Large intestine (tissue), 3 donors: ENCODE results near the gene SPIN2A. TPM values are rescaled to one million over a fixed set of nuclear protein-coding genes. Genes with fewer than 3 reads are reported as not detected.
"Not testable (repeated sequence)": the region's sequence is repeated elsewhere in the genome, so short reads cannot be mapped to it uniquely, and the experiment has no call there.

Experiments
- DNase-seq, 2 donors: peaks; one replicate each; pipeline versions ENCODE4 v3.0.0 to v3.0.0-alpha.2; 2013
- H3K27ac ChIP-seq: one replicate; pipeline ENCODE4 v1.5.1; 2013; ENCODE audit warnings: low read length
- H3K27me3 ChIP-seq: 2 replicates; pipeline ENCODE4 v1.6.1; 2013; ENCODE audit warnings: low read length; ENCODE audit not compliant: control insufficient read depth, insufficient read depth
- H3K36me3 ChIP-seq: 2 replicates; pipeline ENCODE4 v1.6.1; 2013; ENCODE audit warnings: low read length; ENCODE audit not compliant: control insufficient read depth, insufficient read depth
- H3K4me1 ChIP-seq: one replicate; pipeline ENCODE4 v1.6.1; 2013; ENCODE audit warnings: low read length; ENCODE audit not compliant: control insufficient read depth, insufficient read depth
- H3K4me3 ChIP-seq: one replicate; pipeline ENCODE4 v1.5.1; 2013; ENCODE audit warnings: low read length
- H3K9me3 ChIP-seq: one replicate; pipeline ENCODE4 v1.6.1; 2013; ENCODE audit warnings: mild to moderate bottlenecking, low read depth, low read length, moderate library complexity; ENCODE audit not compliant: control insufficient read depth
- WGBS: methylation state at CpG from one replicate; pipeline ENCODE4 v1.1.5; 2013; ENCODE audit warnings: low lambda C conversion rate; ENCODE audit not compliant: insufficient coverage; 5-methylcytosine and 5-hydroxymethylcytosine counted together
- polyA plus RNA-seq: library from polyadenylated mRNA; unstranded; fragments of 120-200 nt; gene quantifications from one replicate; pipeline ENCODE4 v1.2.1, GENCODE V29; 2013

Gene SPIN2A
- polyA plus RNA-seq, 1 donor, result 2.1 TPM

DNA sequence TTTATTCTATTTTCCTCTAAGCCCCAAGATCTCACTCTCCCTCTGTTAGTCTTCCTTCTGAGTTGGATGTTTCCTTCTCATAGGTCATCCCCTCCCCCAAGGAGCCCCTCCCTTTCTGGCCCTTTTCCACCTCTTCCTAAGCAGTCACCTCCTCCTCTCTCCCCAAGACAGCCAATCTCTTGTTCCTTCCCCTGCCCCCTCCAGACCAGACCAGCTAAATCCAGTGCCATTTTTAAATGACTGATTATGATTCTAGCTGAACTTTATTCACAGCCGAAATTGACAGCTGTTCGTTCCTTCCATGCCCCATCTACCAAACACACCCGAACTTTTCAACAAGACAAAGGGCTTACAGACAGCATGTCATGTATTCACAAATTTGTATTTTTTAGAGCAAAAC, 1.9 kb downstream of the SPIN2A start:
- WGBS, result no CpG with 5 or more reads among the region's 3 CpGs
- H3K36me3 ChIP-seq, result no peaks in the 10 kb centered on the region

GRCh38 chrX:57134702-57135101, 2.5 kb downstream of the SPIN2A start:
- WGBS, result no CpG with 5 or more reads among the region's 3 CpGs
- no peaks in the 10 kb centered on the region for H3K36me3 ChIP-seq
- H3K4me3 ChIP-seq, result no peak overlapping the region
- no peak overlapping the region for H3K27ac ChIP-seq
- no peaks in the 10 kb centered on the region for H3K9me3 ChIP-seq
- H3K27me3 ChIP-seq, result no peaks in the 10 kb centered on the region
- no peaks in the 10 kb centered on the region for H3K4me1 ChIP-seq
- DNase-seq, result no peak

More for the DNA sequence above, 1.9 kb downstream of the SPIN2A start:
- H3K4me1 ChIP-seq, result no peaks in the 10 kb centered on the region
- no peak for DNase-seq
- H3K4me3 ChIP-seq, result no peak overlapping the region
- no peak overlapping the region for H3K27ac ChIP-seq
- H3K9me3 ChIP-seq, result no peaks in the 10 kb centered on the region
- H3K27me3 ChIP-seq, result no peaks in the 10 kb centered on the region

- no peak for DNase-seq
- Histone ChIP-seq H3K4me3 (no peak overlapping the region), H3K27ac (no peak overlapping the region), H3K4me1 (no peaks in the 10 kb centered on the region), H3K9me3 (no peaks in the 10 kb centered on the region), H3K36me3 (no peaks in the 10 kb centered on the region), H3K27me3 (no peaks in the 10 kb centered on the region)
- WGBS, result no CpG with 5 or more reads among the region's 4 CpGs
Observed at GRCh38 chrX:57133706-57134105, 3.5 kb downstream of the SPIN2A start.

DNA sequence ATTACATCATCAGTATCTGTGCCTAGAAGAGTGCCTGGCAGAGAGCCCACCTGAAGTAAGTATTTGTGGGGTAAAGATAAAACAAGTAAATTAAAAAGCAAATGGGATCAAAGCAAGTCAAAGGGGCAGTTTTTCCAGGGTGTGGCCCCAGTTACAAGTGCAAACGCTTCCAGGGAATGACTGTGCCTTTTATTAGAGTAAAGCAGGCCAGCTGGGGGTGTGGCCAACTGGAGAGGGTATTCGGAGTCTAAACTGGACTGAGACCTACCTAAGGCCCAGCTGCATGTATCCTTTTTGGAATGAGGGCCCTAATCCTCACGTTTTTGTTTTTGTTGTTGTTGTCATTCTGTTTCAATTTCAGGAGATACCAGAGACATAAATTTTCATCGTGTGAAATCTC, 3.9 kb downstream of the SPIN2A start:
- H3K4me1 ChIP-seq, H3K27me3 ChIP-seq, H3K27ac ChIP-seq, DNase-seq, H3K36me3 ChIP-seq, H3K9me3 ChIP-seq, H3K4me3 ChIP-seq: not testable (repeated sequence)
- WGBS, result no CpG with 5 or more reads among the region's 4 CpGs

DNA sequence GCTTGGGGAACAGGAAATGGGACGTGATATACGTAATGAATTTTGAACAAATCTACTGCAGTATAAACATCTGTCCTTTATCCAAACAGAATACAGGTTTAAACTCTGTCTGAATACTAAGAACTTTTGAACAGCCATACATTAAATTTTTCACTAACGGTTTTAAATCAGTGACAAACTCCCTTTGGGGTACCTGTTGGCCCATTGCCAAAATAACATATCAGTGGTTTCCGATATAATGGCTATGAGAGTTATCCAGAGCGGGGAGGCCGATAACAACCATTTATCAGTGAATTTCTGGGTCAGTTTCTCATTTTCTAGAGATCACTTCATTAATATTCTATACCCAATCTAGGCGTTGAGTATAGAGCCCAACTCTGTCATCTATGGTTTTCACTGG, 5.2 kb downstream of the SPIN2A start:
- no peaks in the 10 kb centered on the region for H3K4me1 ChIP-seq
- H3K27ac ChIP-seq, result no peak overlapping the region
- H3K4me3 ChIP-seq, result no peak overlapping the region
- WGBS, result no CpG with 5 or more reads among the region's 7 CpGs
- no peaks in the 10 kb centered on the region for H3K36me3 ChIP-seq
- H3K9me3 ChIP-seq, result no peaks in the 10 kb centered on the region
- H3K27me3 ChIP-seq, result no peaks in the 10 kb centered on the region
- DNase-seq, result no peak

GRCh38 chrX:57121816-57122215, 15.4 kb downstream of the SPIN2A start:
- Histone ChIP-seq H3K9me3 (no peaks in the 10 kb centered on the region), H3K4me3 (peak overlapping the region; percentile 68), H3K36me3 (no peaks in the 10 kb centered on the region), H3K27me3 (no peaks in the 10 kb centered on the region), H3K27ac (peak overlapping the region; percentile 61), H3K4me1 (no peaks in the 10 kb centered on the region)
- DNase-seq, result no peak
- WGBS, result no CpG with 5 or more reads among the region's 10 CpGs

- Histone ChIP-seq H3K27ac (peak within 1 kb of the TSS; percentile 61), H3K27me3 (no peaks in the 10 kb centered on the region), H3K9me3 (no peaks in the 10 kb centered on the region), H3K36me3 (no peaks in the 10 kb centered on the region), H3K4me3 (peak within 1 kb of the TSS; percentile 68), H3K4me1 (no peaks in the 10 kb centered on the region)
- peak; percentile 72 to 86 for DNase-seq
- no CpG with 5 or more reads among the region's 43 CpGs for WGBS
Observed at GRCh38 chrX:57121162-57121755, 15.9 kb downstream of the SPIN2A start, which contains the start of gene SPIN2B. Gene SPIN2B (minus strand): TSS chrX:57121548.

GRCh38 chrX:57120619-57121161, 16.5 kb downstream of the SPIN2A start:
- not testable (repeated sequence) for H3K4me1 ChIP-seq, H3K27ac ChIP-seq, H3K36me3 ChIP-seq, H3K27me3 ChIP-seq, H3K9me3 ChIP-seq
- WGBS, result no CpG with 5 or more reads among the region's 12 CpGs
- DNase-seq, result peak in 1 of 2 donors; percentile 21
- H3K4me3 ChIP-seq, result peak overlapping the region; percentile 68

DNA sequence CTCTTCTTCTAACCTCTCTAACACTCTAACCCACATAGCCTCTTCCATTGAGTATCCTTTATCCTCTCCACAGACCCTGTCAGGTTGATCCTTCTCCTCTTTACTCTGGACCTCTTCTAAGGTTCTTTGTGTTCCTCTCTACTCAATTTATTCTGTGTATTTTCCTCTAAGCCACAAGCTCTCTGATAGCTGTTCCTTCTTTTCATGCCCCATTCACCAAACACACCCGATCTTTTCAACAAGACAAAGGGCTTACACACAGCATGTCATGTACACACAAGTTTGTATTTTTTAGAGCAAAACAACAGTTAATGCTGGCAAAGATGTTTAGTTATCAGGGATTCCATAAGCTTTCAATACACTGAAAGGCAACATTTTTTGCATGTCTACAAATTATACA, 17.8 kb downstream of the SPIN2A start:
- no peaks in the 10 kb centered on the region for H3K4me1 ChIP-seq
- no peaks in the 10 kb centered on the region for H3K36me3 ChIP-seq
- WGBS, result no CpG with 5 or more reads among the region's 1 CpG
- H3K9me3 ChIP-seq, result no peaks in the 10 kb centered on the region
- H3K27ac ChIP-seq, result no peak overlapping the region
- no peak for DNase-seq
- no peaks in the 10 kb centered on the region for H3K27me3 ChIP-seq
- H3K4me3 ChIP-seq, result no peak overlapping the region

DNA sequence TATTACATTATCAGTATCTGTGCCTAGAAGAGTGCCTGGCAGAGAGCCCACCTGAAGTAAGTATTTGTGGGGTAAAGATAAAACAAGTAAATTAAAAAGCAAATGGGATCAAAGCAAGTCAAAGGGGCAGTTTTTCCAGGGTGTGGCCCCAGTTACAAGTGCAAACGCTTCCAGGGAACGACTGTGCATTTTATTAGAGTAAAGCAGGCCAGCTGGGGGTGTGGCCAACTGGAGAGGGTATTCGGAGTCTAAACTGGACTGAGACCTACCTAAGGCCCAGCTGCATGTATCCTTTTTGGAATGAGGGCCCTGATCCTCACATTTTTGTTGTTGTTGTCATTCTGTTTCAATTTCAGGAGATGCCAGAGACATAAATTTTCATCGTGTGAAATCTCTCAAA, 19.6 kb downstream of the SPIN2A start:
- DNase-seq, H3K27ac ChIP-seq, H3K27me3 ChIP-seq, H3K4me3 ChIP-seq, H3K36me3 ChIP-seq, H3K4me1 ChIP-seq, H3K9me3 ChIP-seq: not testable (repeated sequence)
- no CpG with 5 or more reads among the region's 4 CpGs for WGBS

DNA sequence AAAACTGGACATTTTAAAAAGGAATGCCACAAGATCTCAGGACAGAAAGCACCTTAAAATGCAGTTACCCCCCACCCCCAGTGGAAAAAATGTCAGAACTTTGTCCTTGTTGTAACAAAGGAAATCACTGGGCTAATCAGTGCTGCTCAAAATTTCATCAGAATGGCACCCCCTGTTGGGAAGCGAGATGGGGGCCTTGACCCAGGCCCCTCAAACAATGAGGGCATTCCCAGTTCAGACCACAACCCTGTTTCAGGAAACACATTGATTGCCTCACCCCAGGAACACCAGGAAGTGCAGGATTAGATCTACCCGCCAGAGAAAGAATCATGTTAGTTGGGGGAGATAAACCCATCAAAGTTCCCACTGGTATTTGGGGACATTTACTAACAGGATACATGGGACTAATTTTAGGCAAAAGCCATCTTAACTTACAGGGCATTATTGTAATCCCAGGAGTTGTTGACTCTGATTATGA, 32.2 kb downstream of the SPIN2A start:
- Histone ChIP-seq H3K27me3 (no peaks in the 10 kb centered on the region), H3K36me3 (peaks cover 2% of the 10 kb centered on the region), H3K4me1 (no peaks in the 10 kb centered on the region), H3K4me3 (no peak overlapping the region), H3K27ac (no peak overlapping the region), H3K9me3 (no peaks in the 10 kb centered on the region)
- DNase-seq, result no peak
- WGBS, result no CpG with 5 or more reads among the region's 2 CpGs
